ENCODE results near the gene UNC13B. TPM values are rescaled to one million over a fixed set of nuclear protein-coding genes. Genes with fewer than 3 reads are reported as not detected.

UNC13B gene
- total and polyA plus RNA-seq, 2 donors (not counting 1 experiment from before 2014, with no cell fraction given): 0.19 to 0.25 TPM

GRCh38 chr9:35306283-35306682, 144.5 kb downstream of the UNC13B start:
- H3K27ac Mint-ChIP-seq: no peak overlapping the region
- no peak for TF ChIP-seq EZH2 (IDR thresholded peaks at IDR 0.05; ENCODE audit: borderline replicate concordance, insufficient read depth, low read depth, low read length, poor library complexity, severe bottlenecking)
- TF ChIP-seq, protein P1, sequence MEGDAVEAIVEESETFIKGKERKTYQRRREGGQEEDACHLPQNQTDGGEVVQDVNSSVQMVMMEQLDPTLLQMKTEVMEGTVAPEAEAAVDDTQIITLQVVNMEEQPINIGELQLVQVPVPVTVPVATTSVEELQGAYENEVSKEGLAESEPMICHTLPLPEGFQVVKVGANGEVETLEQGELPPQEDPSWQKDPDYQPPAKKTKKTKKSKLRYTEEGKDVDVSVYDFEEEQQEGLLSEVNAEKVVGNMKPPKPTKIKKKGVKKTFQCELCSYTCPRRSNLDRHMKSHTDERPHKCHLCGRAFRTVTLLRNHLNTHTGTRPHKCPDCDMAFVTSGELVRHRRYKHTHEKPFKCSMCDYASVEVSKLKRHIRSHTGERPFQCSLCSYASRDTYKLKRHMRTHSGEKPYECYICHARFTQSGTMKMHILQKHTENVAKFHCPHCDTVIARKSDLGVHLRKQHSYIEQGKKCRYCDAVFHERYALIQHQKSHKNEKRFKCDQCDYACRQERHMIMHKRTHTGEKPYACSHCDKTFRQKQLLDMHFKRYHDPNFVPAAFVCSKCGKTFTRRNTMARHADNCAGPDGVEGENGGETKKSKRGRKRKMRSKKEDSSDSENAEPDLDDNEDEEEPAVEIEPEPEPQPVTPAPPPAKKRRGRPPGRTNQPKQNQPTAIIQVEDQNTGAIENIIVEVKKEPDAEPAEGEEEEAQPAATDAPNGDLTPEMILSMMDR (IDR thresholded peaks at IDR 0.05): no peak
- no peak overlapping the region for H3K4me3 Mint-ChIP-seq
- Histone ChIP-seq H3K9ac (ENCODE audit: low read length) (no peak overlapping the region), H3K79me2 (ENCODE audit: control insufficient read depth, insufficient read depth, low read length) (no peaks in the 10 kb centered on the region), H3K27ac (ENCODE audit: low read length in 2 of 2) (no peak overlapping the region), H3K36me3 (replicated peaks in 1 of 2; ENCODE audit: control extremely low read depth in 1 of 2, control insufficient read depth in 1 of 2, extremely low read depth in 1 of 2, insufficient read depth in 2 of 2, low read length in 1 of 2) (no peaks in the 10 kb centered on the region), H3K4me1 (ENCODE audit: control insufficient read depth in 2 of 2, insufficient read depth in 2 of 2, low read length in 2 of 2) (no peaks in the 10 kb centered on the region), H3K4me2 (replicated peaks; ENCODE audit: low read depth, low read length, poor library complexity, severe bottlenecking) (no peak overlapping the region), H2AFZ (ENCODE audit: insufficient read depth, low read depth, low read length, poor library complexity, severe bottlenecking) (no peak overlapping the region), H3K27me3 (replicated peaks in 1 of 4; ENCODE audit: control extremely low read depth in 1 of 4, control insufficient read depth in 3 of 4, insufficient read depth in 4 of 4, low read length in 3 of 4) (peaks cover 0 to 5% (median 0%) of the 10 kb centered on the region in 4 experiments), H3K9me3 (ENCODE audit: control extremely low read depth in 1 of 3, control insufficient read depth in 2 of 3, insufficient read depth in 1 of 3, low read length in 2 of 3) (no peaks in the 10 kb centered on the region), H3K4me3 (ENCODE audit: control extremely low read depth in 1 of 5, extremely low read depth in 1 of 5, insufficient read depth in 1 of 5, low read depth in 2 of 5, low read length in 4 of 5) (no peak overlapping the region), H4K20me1 (ENCODE audit: control insufficient read depth, insufficient read depth, low read length, poor library complexity, severe bottlenecking) (no peaks in the 10 kb centered on the region)
- ChIA-PET POLR2A (no interaction called here), CTCF (no interaction called here)
- H3K4me1 Mint-ChIP-seq: no peaks in the 10 kb centered on the region
- ATAC-seq (ENCODE audit: low read depth) (no peak), DNase-seq (no peak)
- no peaks in the 10 kb centered on the region for H3K9me3 Mint-ChIP-seq (ENCODE audit: insufficient read depth)
- intact Hi-C loops (cut with micrococcal nuclease): no loop called here
- 50% methylated on average over 1 of the region's 1 CpG for WGBS (ENCODE audit: insufficient coverage)
- H3K27me3 Mint-ChIP-seq: peaks cover 62% of the 10 kb centered on the region

DNA sequence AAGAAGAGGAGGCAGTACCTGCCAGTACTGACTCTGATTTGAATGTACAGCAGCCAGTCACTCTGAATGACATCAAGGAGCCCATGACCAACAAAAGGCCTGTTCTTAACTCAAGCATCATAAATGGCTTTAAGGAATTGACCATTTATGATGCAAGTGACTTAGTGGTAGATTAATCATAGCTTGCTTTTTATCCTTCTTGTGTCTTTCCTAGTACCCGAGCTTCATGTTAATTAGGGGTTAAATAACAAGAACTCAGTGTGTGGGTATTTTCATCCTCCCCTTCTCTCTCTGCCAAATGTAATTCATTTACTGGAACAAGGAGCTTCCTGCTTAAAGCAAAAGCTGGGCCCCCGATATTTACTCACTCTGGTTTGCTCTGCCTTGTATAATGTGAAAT, 146.5 kb downstream of the UNC13B start:
- Histone ChIP-seq H3K27ac (ENCODE audit: low read length in 2 of 2) (no peak overlapping the region), H2AFZ (ENCODE audit: insufficient read depth, low read depth, low read length, poor library complexity, severe bottlenecking) (no peak overlapping the region), H3K27me3 (replicated peaks in 1 of 4; ENCODE audit: control extremely low read depth in 1 of 4, control insufficient read depth in 3 of 4, insufficient read depth in 4 of 4, low read length in 3 of 4) (peaks cover 0 to 5% (median 0%) of the 10 kb centered on the region in 4 experiments), H3K4me2 (replicated peaks; ENCODE audit: low read depth, low read length, poor library complexity, severe bottlenecking) (no peak overlapping the region), H3K79me2 (ENCODE audit: control insufficient read depth, insufficient read depth, low read length) (no peaks in the 10 kb centered on the region), H4K20me1 (ENCODE audit: control insufficient read depth, insufficient read depth, low read length, poor library complexity, severe bottlenecking) (no peaks in the 10 kb centered on the region), H3K4me1 (ENCODE audit: control insufficient read depth in 2 of 2, insufficient read depth in 2 of 2, low read length in 2 of 2) (no peaks in the 10 kb centered on the region), H3K4me3 (ENCODE audit: control extremely low read depth in 1 of 5, extremely low read depth in 1 of 5, insufficient read depth in 1 of 5, low read depth in 2 of 5, low read length in 4 of 5) (no peak overlapping the region), H3K36me3 (replicated peaks in 1 of 2; ENCODE audit: control extremely low read depth in 1 of 2, control insufficient read depth in 1 of 2, extremely low read depth in 1 of 2, insufficient read depth in 2 of 2, low read length in 1 of 2) (no peaks in the 10 kb centered on the region), H3K9ac (ENCODE audit: low read length) (no peak overlapping the region), H3K9me3 (ENCODE audit: control extremely low read depth in 1 of 3, control insufficient read depth in 2 of 3, insufficient read depth in 1 of 3, low read length in 2 of 3) (no peaks in the 10 kb centered on the region)
- Mint-ChIP-seq H3K4me1 (no peaks in the 10 kb centered on the region), H3K27ac (no peak overlapping the region), H3K4me3 (no peak overlapping the region), H3K27me3 (peaks cover 48% of the 10 kb centered on the region), H3K9me3 (ENCODE audit: insufficient read depth) (no peaks in the 10 kb centered on the region)
- intact Hi-C loops (cut with micrococcal nuclease): no loop called here
- CTCF ChIA-PET: no interaction called here
- no peak for ATAC-seq (ENCODE audit: low read depth)
- DNase-seq: no peak
- POLR2A ChIA-PET: no interaction called here
- WGBS (ENCODE audit: insufficient coverage): no CpG with 5 or more reads among the region's 2 CpGs
- TF ChIP-seq EZH2 (IDR thresholded peaks at IDR 0.05; ENCODE audit: borderline replicate concordance, insufficient read depth, low read depth, low read length, poor library complexity, severe bottlenecking): no peak
- TF ChIP-seq, protein P1 (IDR thresholded peaks at IDR 0.05): no peak

Data from B cell (primary cell).